H4 (cell line): ENCODE results near the gene GADD45GIP1. TPM values are rescaled to one million over a fixed set of nuclear protein-coding genes. Genes with fewer than 3 reads are reported as not detected.
"Not testable (repeated sequence)": the region's sequence is repeated elsewhere in the genome, so short reads cannot be mapped to it uniquely, and the experiment has no call there.

Experiments used
- DNase-seq: peaks from one replicate; pipeline ENCODE4 v3.0.0-alpha.2; 2015; ENCODE audit warnings: low spot score
- total RNA-seq: library from RNA; depleted of rRNA; stranded (reverse); fragments of >200 nt; shearing (Covaris generic); gene quantifications from 2 replicates; pipeline ENCODE4 v1.2.3, GENCODE V29; 2014

Gene GADD45GIP1
- total RNA-seq, 1 experiment from 2014 or later: 46.3 TPM

DNA sequence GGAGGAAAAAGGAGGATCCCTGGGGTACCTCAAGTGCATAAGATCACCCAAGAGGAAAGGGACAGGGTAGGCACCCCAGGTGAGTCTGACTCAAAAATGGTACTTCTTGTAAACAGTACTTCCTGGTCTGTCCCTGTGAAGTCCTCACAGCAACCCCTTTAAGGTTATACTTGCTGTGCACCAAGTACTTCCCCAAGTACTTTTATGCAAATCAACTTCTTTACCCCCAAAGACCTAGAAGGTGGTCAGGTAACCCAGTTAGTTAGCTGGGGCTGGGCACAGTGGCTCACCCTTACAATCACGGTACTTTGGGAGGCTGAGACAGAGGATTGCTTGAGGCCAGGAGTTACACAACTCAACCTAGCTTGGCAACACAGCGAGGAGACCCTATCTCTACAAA is 16.1 kb downstream of the GADD45GIP1 start:
- no peak for DNase-seq

DNA sequence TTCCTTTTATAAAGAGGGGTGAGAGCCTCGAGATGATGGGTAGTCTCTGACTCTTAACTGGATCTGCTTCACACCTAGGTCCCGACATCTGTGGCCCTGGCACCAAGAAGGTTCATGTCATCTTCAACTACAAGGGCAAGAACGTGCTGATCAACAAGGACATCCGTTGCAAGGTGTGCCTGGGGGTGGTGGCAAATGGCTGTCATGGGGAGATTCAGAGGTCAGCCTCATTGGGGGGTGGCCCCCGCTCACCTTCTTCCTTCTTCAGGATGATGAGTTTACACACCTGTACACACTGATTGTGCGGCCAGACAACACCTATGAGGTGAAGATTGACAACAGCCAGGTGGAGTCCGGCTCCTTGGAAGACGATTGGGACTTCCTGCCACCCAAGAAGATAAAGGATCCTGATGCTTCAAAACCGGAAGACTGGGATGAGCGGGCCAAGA is 17.0 kb downstream of the GADD45GIP1 start:
- DNase-seq: no peak

DNA sequence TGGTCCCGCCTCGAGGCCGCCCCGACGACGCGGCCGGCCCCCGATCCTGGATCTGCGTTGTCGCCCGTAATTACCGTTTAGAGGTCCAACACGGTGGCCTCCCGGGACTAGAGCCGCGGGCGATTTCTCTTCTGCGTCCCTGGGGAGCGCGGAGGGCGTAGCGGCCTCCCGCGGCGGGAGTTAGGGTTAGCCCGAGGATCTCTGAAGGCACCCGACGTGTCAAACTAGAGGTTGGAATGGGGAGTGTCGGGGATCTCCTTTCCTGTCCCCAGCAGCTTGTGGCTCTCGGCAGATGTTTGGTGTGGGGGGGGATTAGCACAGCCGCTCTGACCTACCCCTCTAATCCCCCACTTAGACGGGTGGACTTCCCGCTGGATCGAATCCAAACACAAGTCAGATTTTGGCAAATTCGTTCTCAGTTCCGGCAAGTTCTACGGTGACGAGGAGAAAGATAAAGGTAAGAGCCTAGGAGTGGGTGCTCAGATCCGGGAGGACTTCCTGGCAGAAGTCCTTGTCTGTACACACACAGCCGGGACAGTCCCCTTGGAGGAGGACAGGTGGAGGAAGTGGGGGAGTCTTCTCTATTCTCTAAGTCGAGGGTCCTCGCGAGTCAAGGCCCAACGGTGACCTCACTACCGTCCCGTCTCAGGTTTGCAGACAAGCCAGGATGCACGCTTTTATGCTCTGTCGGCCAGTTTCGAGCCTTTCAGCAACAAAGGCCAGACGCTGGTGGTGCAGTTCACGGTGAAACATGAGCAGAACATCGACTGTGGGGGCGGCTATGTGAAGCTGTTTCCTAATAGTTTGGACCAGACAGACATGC is 18.0 kb downstream of the GADD45GIP1 start:
- no peak for DNase-seq

DNA sequence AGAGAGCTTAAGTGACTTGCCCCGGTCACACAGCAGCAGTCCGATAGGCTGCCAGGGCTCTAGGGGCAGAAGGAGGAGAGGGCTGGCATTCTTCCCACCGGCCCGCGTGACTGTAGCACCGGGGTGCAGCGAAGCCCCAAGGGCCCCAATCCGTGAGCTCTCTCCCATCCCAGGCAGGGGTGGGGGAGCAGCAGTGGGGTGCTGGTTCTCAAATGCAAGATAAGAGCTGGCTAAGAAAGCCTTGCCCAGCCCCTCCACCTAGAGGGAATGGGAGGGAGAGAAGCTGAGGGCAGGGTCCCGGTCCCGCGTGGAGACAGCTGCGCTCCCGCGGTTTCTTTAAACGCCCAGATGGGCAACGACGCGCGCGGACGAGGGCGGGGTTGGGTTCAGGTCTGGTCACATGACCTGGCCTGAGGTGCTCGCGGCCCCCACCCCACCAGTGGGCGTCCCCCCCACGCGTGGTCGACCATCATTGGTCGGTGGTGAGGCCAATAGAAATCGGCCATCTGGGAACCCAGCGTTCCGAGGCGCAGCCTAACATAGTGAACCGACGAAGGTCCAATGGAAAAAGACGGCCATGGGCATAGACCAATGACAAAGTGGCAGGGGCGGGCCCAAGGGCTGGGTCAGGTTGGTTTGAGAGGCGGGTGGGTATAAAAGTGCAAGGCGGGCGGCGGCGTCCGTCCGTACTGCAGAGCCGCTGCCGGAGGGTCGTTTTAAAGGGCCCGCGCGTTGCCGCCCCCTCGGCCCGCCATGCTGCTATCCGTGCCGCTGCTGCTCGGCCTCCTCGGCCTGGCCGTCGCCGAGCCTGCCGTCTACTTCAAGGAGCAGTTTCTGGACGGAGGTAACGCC is 18.9 kb downstream of the GADD45GIP1 start, which contains the start of gene CALR:
CALR (plus strand) TSS at position 683 of the 852 bp plus-strand sequence; CDS start at position 754, 71 bp downstream.
- DNase-seq: peak; percentile 99

DNA sequence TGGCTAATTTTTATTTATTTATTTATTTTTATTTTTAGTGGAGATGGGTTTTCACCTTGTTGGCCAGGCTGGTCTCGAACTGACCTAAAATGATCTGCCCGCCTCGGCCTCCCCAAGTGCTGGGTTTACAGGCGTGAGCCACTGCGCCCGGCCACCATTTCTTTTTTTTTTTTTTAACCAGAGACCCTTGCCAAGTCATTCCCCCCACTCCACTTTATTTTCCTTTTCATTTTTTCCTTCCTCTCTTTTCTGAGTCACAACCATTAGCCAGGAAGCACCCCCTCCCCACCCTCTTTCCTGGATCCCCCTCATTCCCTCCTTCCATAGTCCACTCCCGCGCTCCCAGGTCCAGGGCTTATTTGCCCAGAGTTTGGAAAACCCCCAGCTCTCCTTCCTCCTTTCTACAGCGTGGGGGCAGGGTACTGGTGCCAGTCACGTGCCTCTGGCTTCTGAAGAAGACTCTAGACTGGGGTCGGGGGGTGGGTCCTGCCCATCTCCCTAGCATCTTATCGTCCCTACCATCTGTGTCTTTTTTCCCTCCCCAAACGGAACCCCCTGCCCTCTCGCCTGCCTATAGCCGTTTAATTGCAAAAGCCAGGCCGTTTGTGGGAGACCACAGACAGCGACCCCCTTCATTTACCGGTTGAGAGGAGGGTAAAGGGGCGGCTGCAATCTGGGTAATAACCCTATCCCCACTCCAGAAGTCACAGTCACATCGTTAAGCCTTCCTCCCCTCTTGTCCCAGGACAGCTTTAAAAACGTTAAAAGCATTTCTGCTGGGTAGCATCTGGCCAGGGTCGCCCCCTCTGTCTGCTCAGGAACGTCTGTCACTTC is 19.7 kb downstream of the GADD45GIP1 start:
- no peak for DNase-seq

DNA sequence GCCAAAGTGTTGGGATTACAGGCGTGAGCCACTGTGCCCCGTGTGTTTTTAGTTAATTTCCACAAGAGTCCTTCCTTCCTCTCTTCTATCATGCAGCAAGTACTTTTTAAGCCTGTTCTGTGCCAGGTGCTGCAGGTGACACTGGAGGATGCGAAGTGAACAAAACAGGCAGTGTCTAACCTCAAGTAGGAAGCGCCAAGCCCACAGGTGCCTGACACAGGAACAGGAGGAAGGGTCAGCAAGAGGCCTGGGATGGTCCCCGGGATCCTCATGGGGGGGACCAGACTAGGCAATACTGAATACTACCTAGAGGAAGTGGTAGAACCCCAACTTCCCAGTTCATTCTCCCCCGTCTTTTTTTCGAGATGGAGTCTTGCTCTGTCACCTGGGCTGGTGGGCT is 20.4 kb downstream of the GADD45GIP1 start:
- DNase-seq: no peak

DNA sequence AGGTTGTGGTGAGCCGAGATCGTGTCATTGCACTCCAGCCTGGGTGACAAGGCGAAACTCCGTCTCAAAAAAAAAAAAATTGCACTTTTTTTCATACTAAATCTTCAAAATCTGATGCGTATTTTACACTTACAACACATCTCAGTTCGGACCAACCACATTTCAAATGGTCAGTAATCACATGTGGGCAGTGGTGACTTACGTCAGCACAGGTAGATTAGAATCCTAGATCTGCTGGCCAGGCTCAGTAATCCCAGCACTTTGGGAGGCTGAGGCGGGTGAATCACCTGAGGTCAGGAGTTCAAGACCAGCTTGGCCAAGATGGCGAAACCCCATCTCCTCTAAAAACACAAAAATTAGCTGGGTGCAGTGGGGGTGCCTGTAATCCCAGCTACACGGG is 22.0 kb downstream of the GADD45GIP1 start:
- DNase-seq: no peak

DNA sequence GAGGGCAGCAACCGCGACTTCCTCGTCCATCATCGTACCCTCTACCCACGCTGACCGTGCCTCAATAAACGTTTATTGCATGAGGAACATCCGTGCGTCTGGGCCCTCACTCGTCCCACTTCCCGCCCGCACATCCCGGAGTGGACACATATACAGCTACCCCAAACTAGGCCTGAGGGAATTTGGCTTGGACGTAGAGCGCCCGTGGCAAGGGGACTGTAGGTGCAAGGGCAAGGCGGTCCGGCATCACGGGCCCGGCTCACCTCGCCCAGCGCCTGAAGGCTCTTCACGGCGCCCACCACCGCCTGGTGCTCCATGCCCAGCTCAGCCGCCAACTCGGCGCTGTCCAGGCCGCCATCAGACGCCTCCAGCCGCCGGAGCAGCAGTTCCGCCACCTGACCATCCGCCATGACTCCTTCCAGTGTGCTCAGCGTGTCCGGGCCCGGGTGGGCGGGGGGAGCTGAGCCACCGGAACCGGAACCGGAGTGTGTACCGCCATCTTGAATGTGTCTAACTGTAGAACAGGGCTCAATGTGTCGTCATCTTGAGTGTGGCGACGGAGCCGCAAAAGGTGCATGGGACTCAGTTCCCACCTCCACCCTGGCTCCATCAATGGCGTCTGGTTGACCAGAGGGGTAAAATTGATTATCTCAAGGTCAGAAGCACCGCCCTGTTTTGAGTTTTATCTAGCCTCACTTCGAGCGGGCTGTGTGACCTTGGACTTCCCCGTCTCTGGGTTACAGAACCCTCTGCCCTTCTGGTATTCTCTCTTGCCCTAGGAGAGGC is 23.5 kb downstream of the GADD45GIP1 start, which contains the start of gene FARSA:
FARSA (minus strand) TSS at position 425 of the 786 bp plus-strand sequence; CDS start at position 410, 15 bp downstream.
- DNase-seq: peak; percentile 91

DNA sequence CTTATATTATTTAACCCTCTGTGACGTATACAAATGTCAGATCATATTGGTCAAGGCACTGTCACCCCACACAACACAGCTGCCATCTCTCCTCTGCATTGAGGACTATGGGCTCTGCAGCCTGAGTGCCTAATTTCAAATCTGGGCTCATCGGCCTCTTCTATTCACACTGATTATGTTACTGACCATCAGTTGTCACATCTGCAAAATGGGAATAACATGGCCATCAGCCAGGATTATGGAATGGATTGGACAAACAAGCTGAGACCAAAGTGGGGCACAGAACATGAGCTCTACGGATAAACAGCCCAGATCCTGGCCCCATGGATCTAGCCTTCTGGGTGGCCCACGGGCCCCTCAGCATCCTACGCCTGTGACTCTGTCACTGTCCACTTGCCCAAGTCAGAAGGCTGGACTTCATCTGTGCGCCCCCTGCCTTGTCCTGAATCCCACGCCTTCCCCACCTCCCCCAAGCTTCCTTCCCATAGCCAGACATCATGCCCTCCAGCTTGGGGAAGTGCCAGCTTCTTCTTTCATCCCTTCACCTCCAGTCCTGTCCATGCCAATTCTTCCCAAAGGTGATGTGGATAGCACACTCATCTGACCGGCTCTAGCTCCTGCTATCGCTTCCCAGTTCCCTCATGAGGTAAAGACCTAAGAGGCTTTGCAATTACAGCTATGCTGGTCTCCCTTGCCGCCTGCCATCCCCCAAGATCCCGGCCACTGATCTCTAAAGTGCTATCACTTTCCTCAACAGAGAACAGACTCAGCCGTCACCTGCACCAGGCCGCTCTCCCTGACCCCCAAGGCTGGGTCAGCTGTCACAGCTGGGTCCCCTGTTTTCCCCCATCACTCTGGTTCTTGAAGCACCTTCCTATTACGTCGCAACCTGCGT is 24.4 kb downstream of the GADD45GIP1 start:
- DNase-seq: no peak

DNA sequence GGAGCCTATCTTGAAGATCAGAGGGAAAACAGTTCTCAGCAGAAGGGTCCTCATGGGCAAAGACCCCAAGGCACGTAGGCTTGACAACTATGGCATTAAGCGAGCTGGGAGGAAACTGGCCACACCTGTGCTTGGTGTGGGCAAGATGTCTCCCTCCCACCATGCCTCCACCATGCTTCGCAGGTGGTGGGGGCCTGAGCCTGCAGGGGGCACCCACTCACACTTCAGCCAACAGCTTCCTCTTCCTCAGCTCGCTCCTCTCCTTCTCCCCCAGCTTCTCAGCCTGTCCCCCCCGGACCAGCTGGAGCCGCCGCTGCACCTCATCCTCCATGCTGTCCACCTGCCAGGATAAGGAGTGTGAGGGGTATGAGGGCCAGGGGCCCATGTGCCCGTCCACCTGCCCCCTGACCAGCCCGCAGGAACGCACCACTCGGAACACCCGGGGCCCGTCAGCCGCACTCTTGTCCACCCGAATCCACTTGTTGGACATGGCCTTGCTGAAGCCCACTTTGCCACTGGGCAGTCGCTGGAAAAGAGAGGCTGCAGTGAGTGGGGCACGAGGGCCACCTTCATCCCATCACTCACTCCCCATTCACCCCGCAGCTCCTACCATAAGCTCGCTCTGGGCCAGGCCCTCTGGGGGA is 26.9 kb downstream of the GADD45GIP1 start:
- no peak for DNase-seq

DNA sequence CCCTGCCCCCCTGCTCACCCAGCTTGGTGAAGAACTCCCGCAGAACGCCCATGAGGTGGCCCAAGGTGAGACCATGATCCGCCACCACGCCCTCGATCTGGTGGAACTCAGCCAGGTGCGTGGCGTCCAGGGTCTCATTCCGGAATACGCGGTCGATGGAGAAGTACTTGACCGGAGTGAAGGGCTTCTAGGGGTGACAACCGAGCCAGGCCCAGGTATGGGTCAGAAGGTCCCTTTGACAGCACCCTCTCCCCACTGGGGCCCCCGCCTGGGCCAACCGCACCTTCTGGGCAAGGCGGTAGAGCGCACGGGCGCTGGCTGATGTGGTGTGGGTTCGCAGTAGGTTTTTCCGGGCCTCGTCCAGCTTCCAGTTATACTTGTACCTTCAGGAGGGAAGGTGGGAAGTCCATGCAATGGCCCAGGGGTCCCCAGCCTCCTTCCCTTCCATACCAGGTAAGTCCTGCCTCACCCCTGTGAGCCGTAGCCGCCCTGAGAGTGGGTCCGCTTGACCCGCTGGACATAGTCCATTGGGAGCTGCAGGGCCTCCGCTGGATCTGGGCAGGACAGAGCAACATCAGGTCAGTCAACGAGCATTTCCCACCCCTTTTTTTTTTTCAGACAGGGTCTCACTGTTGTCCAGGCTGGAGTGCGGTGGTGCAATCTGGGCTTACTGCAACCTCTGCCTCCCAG is 32.3 kb downstream of the GADD45GIP1 start:
- DNase-seq: no peak

DNA sequence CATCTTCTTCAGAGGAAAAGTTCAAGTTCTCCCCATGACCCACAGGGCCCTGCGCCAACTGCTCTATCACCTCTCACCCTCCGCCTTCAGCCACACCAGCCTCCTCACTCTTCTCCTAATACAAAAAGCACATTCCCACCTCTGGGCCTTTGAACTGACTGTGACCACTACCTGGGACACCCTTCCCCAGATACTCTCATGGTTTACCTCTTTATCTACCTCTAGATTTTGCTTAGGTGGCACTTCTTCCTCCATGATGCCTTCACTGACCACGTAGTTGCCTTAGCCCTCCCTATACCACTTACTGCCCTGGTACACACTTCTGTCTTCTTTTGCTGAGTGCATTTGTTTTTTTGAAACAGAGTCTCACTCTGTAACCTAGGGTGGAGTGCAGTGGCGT is 34.1 kb downstream of the GADD45GIP1 start:
- DNase-seq: no peak

DNA sequence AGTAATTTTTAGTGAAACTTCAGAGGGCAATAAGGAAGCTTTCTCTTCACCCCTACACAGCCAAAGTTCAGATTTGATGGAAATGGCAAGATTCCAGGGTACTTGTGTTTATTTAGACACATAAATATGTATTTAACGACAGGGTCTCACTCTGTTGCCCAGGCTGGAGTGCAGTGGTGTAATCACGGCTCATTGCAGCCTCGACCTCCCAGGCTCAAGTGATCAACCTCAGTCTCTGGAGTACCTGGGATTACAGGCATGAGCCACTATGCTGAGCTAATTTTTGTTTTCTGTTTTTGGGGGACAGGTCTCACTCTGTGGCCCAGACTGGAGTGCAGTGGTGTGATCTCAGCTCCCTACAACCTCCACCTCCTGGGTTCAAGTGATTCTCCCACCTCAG is 36.0 kb downstream of the GADD45GIP1 start:
- no peak for DNase-seq

DNA sequence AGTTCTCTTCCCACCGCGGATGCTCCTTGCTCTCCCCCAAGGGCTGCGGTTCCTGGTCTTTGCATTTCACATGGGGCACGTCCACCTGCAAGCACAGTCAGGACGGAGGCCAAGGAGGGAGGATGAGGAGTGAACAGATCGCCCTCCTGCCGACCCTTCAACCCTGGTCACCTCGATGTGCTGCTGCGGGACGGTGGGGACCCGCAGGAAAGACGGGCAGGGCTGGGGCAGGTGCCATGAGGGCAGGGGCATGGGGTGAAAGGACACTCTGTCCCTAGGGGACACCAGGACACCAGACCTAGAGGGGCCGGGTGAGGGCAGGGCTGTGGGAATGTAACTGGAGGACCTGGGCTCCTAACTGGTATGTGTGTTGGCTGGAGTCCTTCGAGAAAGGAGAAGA is 38.8 kb downstream of the GADD45GIP1 start:
- DNase-seq: no peak

DNA sequence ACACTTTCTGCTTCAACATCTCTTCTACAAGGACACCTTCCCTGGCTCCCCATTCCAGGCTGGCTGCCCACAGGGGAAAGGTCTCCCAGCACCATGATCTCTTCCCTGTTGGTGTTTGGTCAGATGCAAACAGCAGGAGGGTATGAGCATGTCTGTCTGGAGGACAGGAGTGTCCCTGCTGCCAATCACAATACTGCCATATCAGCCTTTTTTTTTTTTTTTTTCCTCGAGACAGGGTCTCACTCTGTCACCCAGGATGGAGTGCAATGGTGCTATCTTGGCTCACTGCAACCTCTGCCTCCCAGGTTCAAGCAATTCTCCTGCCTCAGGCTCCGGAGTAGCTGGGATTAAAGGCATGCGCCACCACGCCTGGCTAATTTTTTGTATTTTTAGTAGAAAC is 41.2 kb downstream of the GADD45GIP1 start:
- not testable (repeated sequence) for DNase-seq

DNA sequence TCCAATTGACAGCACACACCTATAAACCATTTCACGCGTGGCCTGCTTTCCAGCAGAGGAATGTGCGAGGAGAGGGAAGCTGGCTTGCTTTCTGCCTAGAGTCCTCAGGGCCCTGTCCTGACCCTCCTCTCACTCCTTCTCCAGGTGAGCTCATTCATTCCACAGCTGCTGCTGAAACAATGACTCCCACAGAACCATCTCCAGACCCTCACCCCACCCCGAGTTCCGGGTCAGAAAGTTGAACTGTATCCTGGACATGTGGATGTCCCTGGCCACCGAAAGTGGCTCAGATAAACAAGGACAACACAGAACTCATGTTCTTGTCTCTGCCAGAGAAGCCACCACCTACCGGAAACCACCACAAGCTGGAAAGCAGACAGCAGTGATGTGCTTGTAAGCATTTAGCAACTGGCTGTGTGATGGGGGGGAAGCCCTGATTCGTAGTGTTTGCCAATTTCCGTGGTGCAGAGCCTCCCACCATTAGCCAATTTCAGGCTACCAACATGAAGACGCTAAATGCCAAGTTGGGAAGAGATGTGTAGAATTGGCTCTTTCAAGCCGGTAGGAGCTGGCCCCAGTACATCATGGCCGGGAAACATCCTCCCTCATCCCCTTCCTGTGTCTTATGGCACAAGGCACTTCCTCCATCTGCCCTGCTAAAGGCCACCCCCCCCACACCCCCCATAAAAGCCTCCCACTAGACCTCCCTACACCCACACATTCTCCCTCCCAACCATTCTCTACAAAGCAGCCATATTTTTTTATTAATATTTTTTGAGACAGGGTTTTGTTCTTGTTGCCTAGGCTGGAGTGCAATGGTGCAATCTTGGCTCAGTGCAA is 43.0 kb downstream of the GADD45GIP1 start:
- DNase-seq: no peak

DNA sequence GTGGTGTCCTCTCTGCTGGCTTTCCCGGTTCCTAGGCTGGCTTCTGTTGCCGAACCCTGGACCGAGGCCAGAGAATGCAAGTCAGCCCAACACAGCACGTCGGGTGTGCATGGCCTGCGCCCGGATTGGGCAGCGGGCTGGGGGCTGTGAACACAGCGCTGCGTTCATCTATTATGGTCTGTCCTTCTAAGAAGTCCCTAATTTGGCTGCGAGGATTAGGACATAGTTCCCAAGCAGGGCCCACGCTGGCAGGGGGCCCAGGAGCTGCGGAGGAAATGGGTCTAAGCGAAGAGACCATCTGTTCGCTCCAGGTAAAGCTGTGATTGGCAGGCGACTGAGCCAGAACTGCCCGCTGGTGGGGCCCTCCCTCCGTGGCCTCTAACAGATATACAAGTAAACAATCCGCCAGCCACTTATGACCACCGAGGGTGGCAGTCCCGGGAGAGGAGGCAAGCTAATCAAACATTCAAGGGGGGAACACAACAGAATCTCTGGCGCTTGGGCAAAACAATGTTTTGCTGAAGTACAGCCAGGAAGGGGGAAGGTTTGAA is 43.9 kb downstream of the GADD45GIP1 start:
- DNase-seq: peak; percentile 87
